Choroid plexus epithelial cell (primary cell): Measurements from ENCODE around the gene FRY.

Experiments
- DNase-seq: peaks from one replicate; pipeline ENCODE4 v3.0.0-alpha.2; 2010; ENCODE audit warnings: low read depth
- H3K4me3 ChIP-seq: 2 replicates; pipeline ENCODE4 v1.5.1; 2011; ENCODE audit warnings: low read depth, mild to moderate bottlenecking, control low read depth, low read length, moderate library complexity
- TF ChIP-seq, protein P1 (sequence below): conservative IDR thresholded peaks from 2 replicates; pipeline ENCODE4 v1.5.1; 2011; ENCODE audit warnings: low read depth, mild to moderate bottlenecking, control low read depth, inconsistent platforms, low read length, moderate library complexity

Gene FRY

GRCh38 chr13:32187651-32188050 is 156.1 kb downstream of the FRY start:
- H3K4me3 ChIP-seq = no peak overlapping the region
- no peak for DNase-seq
- TF ChIP-seq, protein P1, sequence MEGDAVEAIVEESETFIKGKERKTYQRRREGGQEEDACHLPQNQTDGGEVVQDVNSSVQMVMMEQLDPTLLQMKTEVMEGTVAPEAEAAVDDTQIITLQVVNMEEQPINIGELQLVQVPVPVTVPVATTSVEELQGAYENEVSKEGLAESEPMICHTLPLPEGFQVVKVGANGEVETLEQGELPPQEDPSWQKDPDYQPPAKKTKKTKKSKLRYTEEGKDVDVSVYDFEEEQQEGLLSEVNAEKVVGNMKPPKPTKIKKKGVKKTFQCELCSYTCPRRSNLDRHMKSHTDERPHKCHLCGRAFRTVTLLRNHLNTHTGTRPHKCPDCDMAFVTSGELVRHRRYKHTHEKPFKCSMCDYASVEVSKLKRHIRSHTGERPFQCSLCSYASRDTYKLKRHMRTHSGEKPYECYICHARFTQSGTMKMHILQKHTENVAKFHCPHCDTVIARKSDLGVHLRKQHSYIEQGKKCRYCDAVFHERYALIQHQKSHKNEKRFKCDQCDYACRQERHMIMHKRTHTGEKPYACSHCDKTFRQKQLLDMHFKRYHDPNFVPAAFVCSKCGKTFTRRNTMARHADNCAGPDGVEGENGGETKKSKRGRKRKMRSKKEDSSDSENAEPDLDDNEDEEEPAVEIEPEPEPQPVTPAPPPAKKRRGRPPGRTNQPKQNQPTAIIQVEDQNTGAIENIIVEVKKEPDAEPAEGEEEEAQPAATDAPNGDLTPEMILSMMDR = no peak

DNA sequence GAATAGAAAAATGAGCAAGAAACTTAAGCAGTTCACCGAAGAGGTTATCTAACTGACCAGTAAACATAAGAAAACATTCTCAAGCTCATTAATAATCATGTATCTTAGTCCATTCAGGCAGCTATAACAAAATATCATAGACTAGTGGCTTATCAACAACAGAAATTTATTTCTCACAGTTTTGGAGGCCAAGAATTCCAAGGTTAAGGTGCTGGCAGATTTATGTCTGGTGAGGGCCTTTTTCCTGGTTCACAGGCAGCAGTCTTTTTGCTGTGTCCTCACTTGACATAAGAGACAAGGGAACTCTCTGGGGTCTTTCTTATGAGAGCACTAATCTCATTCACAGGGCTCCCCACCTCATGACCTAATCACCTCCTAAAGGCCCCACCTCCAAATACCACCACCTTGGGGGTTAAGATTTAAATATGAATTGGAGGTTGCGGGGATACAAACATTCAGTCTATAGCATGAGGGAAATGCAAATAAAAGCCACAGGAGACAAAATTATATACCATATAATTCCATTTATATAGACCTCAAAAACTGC is 160.0 kb downstream of the FRY start:
- DNase-seq = no peak
- H3K4me3 ChIP-seq = no peak overlapping the region
- TF ChIP-seq, protein P1 = no peak

- DNase-seq = peak; percentile 5
- H3K4me3 ChIP-seq = no peak overlapping the region
- TF ChIP-seq, protein P1 = no peak
Observed at GRCh38 chr13:32195713-32196112, 164.1 kb downstream of the FRY start.

- no peak for DNase-seq
- H3K4me3 ChIP-seq = no peak overlapping the region
- TF ChIP-seq, protein P1 = no peak
Observed at GRCh38 chr13:32199168-32199567, 167.6 kb downstream of the FRY start.

GRCh38 chr13:32200741-32201140 is 169.2 kb downstream of the FRY start:
- DNase-seq = no peak
- TF ChIP-seq, protein P1 = no peak
- H3K4me3 ChIP-seq = no peak overlapping the region

GRCh38 chr13:32201809-32202208 is 170.2 kb downstream of the FRY start:
- TF ChIP-seq, protein P1 = no peak
- H3K4me3 ChIP-seq = no peak overlapping the region
- no peak for DNase-seq

- TF ChIP-seq, protein P1 = no peak
- no peak for DNase-seq
- H3K4me3 ChIP-seq = no peak overlapping the region
Observed at GRCh38 chr13:32202268-32202667, 170.7 kb downstream of the FRY start.
